K562 (cell line): Measurements from ENCODE around the gene GNS. TPM values are rescaled to one million over a fixed set of nuclear protein-coding genes. Genes with fewer than 3 reads are reported as not detected.

Source experiments
- ATAC-seq: fragments of 200-7000 bp; cut with Tn5 transposase; 3 replicates; pipeline ENCODE4 v1.9.1; 2020; ENCODE audit warnings: moderate library complexity
- BruUV-seq: library from RNA; stranded (reverse); fragments of 400-500 nt; replicated peaks from 2 replicates; lab custom pipeline; 2021; lab: Mats Ljungman, UMichigan
- CTCF ChIA-PET: fragments of 300-600 bp; formaldehyde crosslinking; extraction: SDS; loops from one replicate; lab custom pipeline; 2021; ENCODE audit warnings: low intra/inter-chr PET ratio; lab: Yijun Ruan, JAX
- POLR2A ChIA-PET: fragments of 300-600, 350-650 bp; sonication (Branson Sonifier 250); formaldehyde crosslinking; extraction: SDS; loops from one replicate; lab custom pipeline; 2021; ENCODE audit warnings: antibody characterized with exemption, inconsistent platforms; lab: Yijun Ruan, JAX
- DNase-seq, 4 experiments: peaks; one replicate each; pipeline versions ENCODE4 v3.0.0 to v3.0.0-alpha.2; 2011 to 2018; ENCODE audit warnings: low spot score in 3 of 4, mixed read lengths in 3 of 4; ENCODE audit errors: extremely low read depth in 1 of 4
- FAIRE-seq: peaks from 2 replicates; lab custom pipeline; 2011; peaks lifted over from hg19 to GRCh38; lab: Jason Lieb, UNC
- H2AFZ ChIP-seq: 2 replicates; pipeline ENCODE4 v1.6.0; 2011; ENCODE audit warnings: low read depth, low read length, control low read depth, inconsistent platforms
- H3K27ac ChIP-seq: fragments of 200-600 bp; 3 replicates; pipeline ENCODE4 v1.8.0; 2011; ENCODE audit warnings: low read depth, mild to moderate bottlenecking, control low read depth, inconsistent platforms, low read length, moderate library complexity, mixed read lengths; ENCODE audit errors: extremely low read depth
- H3K27me3 ChIP-seq, 2 experiments: fragments of 300-600 bp in 1 of 2; 2 replicates in 1 of 2; 3 replicates in 1 of 2; pipeline versions ENCODE4 v1.6.0 to v1.8.0; 2011; ENCODE audit warnings: inconsistent platforms in 2 of 2, low read length in 2 of 2, mild to moderate bottlenecking in 1 of 2, mixed read lengths in 1 of 2, moderate library complexity in 1 of 2; ENCODE audit not compliant: control insufficient read depth in 2 of 2, insufficient read depth in 2 of 2
- H3K36me3 ChIP-seq: fragments of 300-600 bp; 3 replicates; pipeline ENCODE4 v1.8.0; 2011; ENCODE audit warnings: mild to moderate bottlenecking, low read length, inconsistent platforms; ENCODE audit not compliant: control insufficient read depth, insufficient read depth
- H3K4me1 ChIP-seq, 2 experiments: fragments of 200-600 bp in 1 of 2; replicated peaks in 1 of 2; 2 replicates in 1 of 2; 3 replicates in 1 of 2; pipeline versions ENCODE4 v1.5.1 to v1.8.0; 2011; ENCODE audit warnings: inconsistent platforms in 2 of 2, low read length in 2 of 2, mild to moderate bottlenecking in 1 of 2, mixed read lengths in 1 of 2, moderate library complexity in 1 of 2; ENCODE audit not compliant: control insufficient read depth in 2 of 2, insufficient read depth in 2 of 2
- H3K4me2 ChIP-seq: 2 replicates; pipeline ENCODE4 v1.6.1; 2011; ENCODE audit warnings: low read length, control low read depth, inconsistent platforms, mixed read lengths; ENCODE audit not compliant: insufficient read depth
- H3K4me3 ChIP-seq: fragments of 200-600 bp; sonication (generic), shearing (Covaris generic); 2 replicates; pipeline ENCODE4 v1.5.1; 2016; ENCODE audit warnings: control low read depth, inconsistent platforms
- H3K79me2 ChIP-seq: fragments of 200-600 bp; 3 replicates; pipeline ENCODE4 v1.8.0; 2011; ENCODE audit warnings: low read length, inconsistent platforms; ENCODE audit not compliant: control insufficient read depth, insufficient read depth
- H3K9ac ChIP-seq, 2 experiments: 2 replicates each; pipeline versions ENCODE4 v1.6.0 to v1.6.1; 2011; ENCODE audit warnings: low read depth in 2 of 2, low read length in 2 of 2, control low read depth in 1 of 2, inconsistent platforms in 1 of 2, mild to moderate bottlenecking in 1 of 2, mixed read lengths in 1 of 2; ENCODE audit not compliant: insufficient read depth in 1 of 2
- H3K9me1 ChIP-seq: one replicate; pipeline ENCODE4 v1.6.0; 2011; ENCODE audit warnings: inconsistent platforms, mild to moderate bottlenecking, low read length, moderate library complexity; ENCODE audit not compliant: control insufficient read depth, insufficient read depth
- H3K9me3 ChIP-seq: replicated peaks from 2 replicates; pipeline ENCODE4 v1.5.1; 2011; ENCODE audit warnings: low read depth, low read length, inconsistent platforms; ENCODE audit not compliant: control insufficient read depth, insufficient read depth
- H4K20me1 ChIP-seq: replicated peaks from 2 replicates; pipeline ENCODE4 v1.6.1; 2011; ENCODE audit warnings: low read length, inconsistent platforms, mixed read lengths; ENCODE audit not compliant: control insufficient read depth, insufficient read depth
- EWSR1 ChIP-seq: fragments of 450-650 bp; IDR thresholded peaks from 2 replicates; pipeline ENCODE4 v1.6.1; 2018; ENCODE audit warnings: borderline replicate concordance, mild to moderate bottlenecking, low read depth, moderate library complexity; ENCODE audit not compliant: partially characterized antibody
- KDM1A ChIP-seq, 2 experiments: fragments of 450-650 bp; IDR thresholded peaks; 2 replicates each; pipeline ENCODE4 v1.6.1; 2016; ENCODE audit warnings: mild to moderate bottlenecking in 2 of 2
- SAFB ChIP-seq: fragments of 200-400 bp; formaldehyde crosslinking; IDR thresholded peaks from 2 replicates; pipeline ENCODE4 v1.6.1; 2017; ENCODE audit warnings: low read depth, low read length, borderline replicate concordance
- whole genome bisulfite sequencing: fragments of 100-300 bp; shearing (Covaris generic); methylation state at CpG from one replicate; pipeline ENCODE4 v1.1.6; 2016; ENCODE audit warnings: low coverage, mixed read lengths; ENCODE audit not compliant: insufficient coverage; ENCODE audit errors: missing lambda C conversion rate; 5-methylcytosine and 5-hydroxymethylcytosine counted together
- in situ Hi-C: fragments of 300-500 bp; cut with MboI; formaldehyde crosslinking; loops from 4 replicates; pipeline ENCODE4 v1.15.0; 2018; ENCODE audit warnings: inconsistent platforms, mixed read lengths
- intact Hi-C: fragments of 100-400 bp; cut with micrococcal nuclease; formaldehyde crosslinking; loops from 2 replicates; pipeline ENCODE4 v1.14.2; 2022
- polyA plus RNA-seq, 8 experiments: library from polyadenylated mRNA; depleted of rRNA in 4 of 8; stranded (reverse) in 5 of 8; unstranded in 3 of 8; fragments of >200 nt; fragmentation: Nextera tagmentation in 2 of 8; fragmentation: Illumina TruSeq in 1 of 8; extraction: Ambion mirVana in 2 of 8; extraction: Trizol in 1 of 8; gene quantifications; 2 replicates each; pipeline versions ENCODE4 v1.2.1 to v1.2.3, GENCODE V29; 2011 to 2014; ENCODE audit warnings: inconsistent platforms in 1 of 8, missing spikeins in 1 of 8
- total RNA-seq, 7 experiments: library from RNA; depleted of rRNA in 6 of 7; stranded (reverse); fragments of >200 nt in 6 of 7; fragmentation: Illumina TruSeq in 2 of 7; extraction: Trizol in 2 of 7; gene quantifications; 2 replicates each; pipeline versions ENCODE4 v1.2.1 to v1.2.3, GENCODE V29; 2011 to 2021; ENCODE audit warnings: low replicate concordance in 1 of 7
- TF ChIP-seq, protein P1 (sequence below), 3 experiments: fragments of 200-800 bp in 1 of 3; fragments of 250-450 bp in 1 of 3; fragments of 450-650 bp in 1 of 3; sonication (Bioruptor Pico) in 1 of 3; sonication (Bioruptor generic) in 1 of 3; formaldehyde crosslinking in 1 of 3; IDR thresholded peaks; 2 replicates each; pipeline versions ENCODE4 v1.6.1 to v1.8.0; 2016 to 2022; ENCODE audit warnings: mild to moderate bottlenecking in 2 of 3, missing genetic modification characterization in 2 of 3, missing compliant biosample characterization in 1 of 3, moderate library complexity in 1 of 3
- TF ChIP-seq, protein P2 (sequence below): fragments of 250-450 bp; sonication (Bioruptor Pico); IDR thresholded peaks from 2 replicates; pipeline ENCODE4 v1.8.0; 2021; ENCODE audit warnings: moderate library complexity, mild to moderate bottlenecking, inconsistent platforms
- TF ChIP-seq, protein P3 (sequence below), 2 experiments: fragments of 450-650 bp; formaldehyde crosslinking in 1 of 2; IDR thresholded peaks; 2 replicates each; pipeline versions ENCODE4 v1.4.0 to v1.6.1; 2014 to 2020; ENCODE audit warnings: mild to moderate bottlenecking in 2 of 2, borderline replicate concordance in 1 of 2, low read depth in 1 of 2
- TF ChIP-seq, protein P4 (sequence below): fragments of 450-650 bp; IDR thresholded peaks from 2 replicates; pipeline ENCODE4 v1.6.1; 2016; ENCODE audit warnings: low read depth, mild to moderate bottlenecking, moderate library complexity

The GNS gene
- total and polyA plus RNA-seq, 9 of the 15 experiments (the other 6 are each of a cell fraction or from before 2014, with no cell fraction given) = 4.6 to 30.3 (median 18.9) TPM

DNA sequence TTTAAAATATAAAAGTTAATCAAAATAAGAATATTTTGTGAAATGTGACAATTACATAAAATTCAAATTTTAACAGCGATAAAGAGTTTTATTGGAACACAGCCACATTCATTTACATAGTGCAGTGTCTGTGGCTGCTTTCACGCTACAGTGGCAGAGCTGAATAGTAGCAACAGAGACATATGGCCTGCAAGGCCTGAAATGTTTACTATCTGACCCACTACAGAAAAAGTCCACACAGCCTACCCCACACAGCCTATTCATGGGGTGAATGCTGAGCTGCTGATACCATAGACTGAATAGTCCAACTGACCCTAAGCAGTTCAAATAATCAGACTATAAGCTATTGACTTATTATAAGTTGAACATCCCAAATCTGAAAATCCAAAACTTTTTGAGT, 13.2 kb downstream of the GNS start:
- H3K27me3 ChIP-seq = no peaks in the 10 kb centered on the region
- BruUV-seq = no TSS peak
- H4K20me1 ChIP-seq = no peaks in the 10 kb centered on the region
- no peak overlapping the region for H3K27ac ChIP-seq
- H3K4me1 ChIP-seq = no peaks in the 10 kb centered on the region
- no peaks in the 10 kb centered on the region for H3K9me3 ChIP-seq
- in situ Hi-C loops = no loop called here
- intact Hi-C loops = no loop called here
- POLR2A ChIA-PET = interaction anchor here (1.2 kb wide), 1 partner anchor 15 kb away, joined by 3 read pairs; no protein-coding TSS in a partner anchor
- H2AFZ ChIP-seq = no peak overlapping the region
- WGBS = 90% methylated on average over 2 of the region's 2 CpGs
- CTCF ChIA-PET = no interaction called here
- DNase-seq (no peak), ATAC-seq (no peak), FAIRE-seq (no peak)
- no peak overlapping the region for H3K4me2 ChIP-seq
- H3K79me2 ChIP-seq = no peaks in the 10 kb centered on the region
- H3K4me3 ChIP-seq = no peak overlapping the region
- H3K9me1 ChIP-seq = no peaks in the 10 kb centered on the region
- peaks cover 59% of the 10 kb centered on the region for H3K36me3 ChIP-seq
- no peak overlapping the region for H3K9ac ChIP-seq
- TF ChIP-seq, protein P1, sequence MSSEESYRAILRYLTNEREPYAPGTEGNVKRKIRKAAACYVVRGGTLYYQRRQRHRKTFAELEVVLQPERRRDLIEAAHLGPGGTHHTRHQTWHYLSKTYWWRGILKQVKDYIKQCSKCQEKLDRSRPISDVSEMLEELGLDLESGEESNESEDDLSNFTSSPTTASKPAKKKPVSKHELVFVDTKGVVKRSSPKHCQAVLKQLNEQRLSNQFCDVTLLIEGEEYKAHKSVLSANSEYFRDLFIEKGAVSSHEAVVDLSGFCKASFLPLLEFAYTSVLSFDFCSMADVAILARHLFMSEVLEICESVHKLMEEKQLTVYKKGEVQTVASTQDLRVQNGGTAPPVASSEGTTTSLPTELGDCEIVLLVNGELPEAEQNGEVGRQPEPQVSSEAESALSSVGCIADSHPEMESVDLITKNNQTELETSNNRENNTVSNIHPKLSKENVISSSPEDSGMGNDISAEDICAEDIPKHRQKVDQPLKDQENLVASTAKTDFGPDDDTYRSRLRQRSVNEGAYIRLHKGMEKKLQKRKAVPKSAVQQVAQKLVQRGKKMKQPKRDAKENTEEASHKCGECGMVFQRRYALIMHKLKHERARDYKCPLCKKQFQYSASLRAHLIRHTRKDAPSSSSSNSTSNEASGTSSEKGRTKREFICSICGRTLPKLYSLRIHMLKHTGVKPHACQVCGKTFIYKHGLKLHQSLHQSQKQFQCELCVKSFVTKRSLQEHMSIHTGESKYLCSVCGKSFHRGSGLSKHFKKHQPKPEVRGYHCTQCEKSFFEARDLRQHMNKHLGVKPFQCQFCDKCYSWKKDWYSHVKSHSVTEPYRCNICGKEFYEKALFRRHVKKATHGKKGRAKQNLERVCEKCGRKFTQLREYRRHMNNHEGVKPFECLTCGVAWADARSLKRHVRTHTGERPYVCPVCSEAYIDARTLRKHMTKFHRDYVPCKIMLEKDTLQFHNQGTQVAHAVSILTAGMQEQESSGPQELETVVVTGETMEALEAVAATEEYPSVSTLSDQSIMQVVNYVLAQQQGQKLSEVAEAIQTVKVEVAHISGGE (CRISPR knock-in tag; IDR thresholded peaks at IDR 0.05) = no peak
- TF ChIP-seq, protein P2, sequence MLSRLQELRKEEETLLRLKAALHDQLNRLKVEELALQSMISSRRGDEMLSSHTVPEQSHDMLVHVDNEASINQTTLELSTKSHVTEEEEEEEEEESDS (CRISPR knock-in tag) = no peak
- TF ChIP-seq, protein P3, sequence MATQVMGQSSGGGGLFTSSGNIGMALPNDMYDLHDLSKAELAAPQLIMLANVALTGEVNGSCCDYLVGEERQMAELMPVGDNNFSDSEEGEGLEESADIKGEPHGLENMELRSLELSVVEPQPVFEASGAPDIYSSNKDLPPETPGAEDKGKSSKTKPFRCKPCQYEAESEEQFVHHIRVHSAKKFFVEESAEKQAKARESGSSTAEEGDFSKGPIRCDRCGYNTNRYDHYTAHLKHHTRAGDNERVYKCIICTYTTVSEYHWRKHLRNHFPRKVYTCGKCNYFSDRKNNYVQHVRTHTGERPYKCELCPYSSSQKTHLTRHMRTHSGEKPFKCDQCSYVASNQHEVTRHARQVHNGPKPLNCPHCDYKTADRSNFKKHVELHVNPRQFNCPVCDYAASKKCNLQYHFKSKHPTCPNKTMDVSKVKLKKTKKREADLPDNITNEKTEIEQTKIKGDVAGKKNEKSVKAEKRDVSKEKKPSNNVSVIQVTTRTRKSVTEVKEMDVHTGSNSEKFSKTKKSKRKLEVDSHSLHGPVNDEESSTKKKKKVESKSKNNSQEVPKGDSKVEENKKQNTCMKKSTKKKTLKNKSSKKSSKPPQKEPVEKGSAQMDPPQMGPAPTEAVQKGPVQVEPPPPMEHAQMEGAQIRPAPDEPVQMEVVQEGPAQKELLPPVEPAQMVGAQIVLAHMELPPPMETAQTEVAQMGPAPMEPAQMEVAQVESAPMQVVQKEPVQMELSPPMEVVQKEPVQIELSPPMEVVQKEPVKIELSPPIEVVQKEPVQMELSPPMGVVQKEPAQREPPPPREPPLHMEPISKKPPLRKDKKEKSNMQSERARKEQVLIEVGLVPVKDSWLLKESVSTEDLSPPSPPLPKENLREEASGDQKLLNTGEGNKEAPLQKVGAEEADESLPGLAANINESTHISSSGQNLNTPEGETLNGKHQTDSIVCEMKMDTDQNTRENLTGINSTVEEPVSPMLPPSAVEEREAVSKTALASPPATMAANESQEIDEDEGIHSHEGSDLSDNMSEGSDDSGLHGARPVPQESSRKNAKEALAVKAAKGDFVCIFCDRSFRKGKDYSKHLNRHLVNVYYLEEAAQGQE (IDR thresholded peaks at IDR 0.05; ENCODE audit: borderline replicate concordance) = no peak
- TF ChIP-seq, protein P3 (CRISPR knock-in tag; IDR thresholded peaks at IDR 0.05; ENCODE audit: low read depth) = no peak
- TF ChIP-seq EWSR1 = no peak
- no peak for TF ChIP-seq SAFB
- no peak for TF ChIP-seq KDM1A (IDR thresholded peaks at IDR 0.05)
- TF ChIP-seq, protein P4, sequence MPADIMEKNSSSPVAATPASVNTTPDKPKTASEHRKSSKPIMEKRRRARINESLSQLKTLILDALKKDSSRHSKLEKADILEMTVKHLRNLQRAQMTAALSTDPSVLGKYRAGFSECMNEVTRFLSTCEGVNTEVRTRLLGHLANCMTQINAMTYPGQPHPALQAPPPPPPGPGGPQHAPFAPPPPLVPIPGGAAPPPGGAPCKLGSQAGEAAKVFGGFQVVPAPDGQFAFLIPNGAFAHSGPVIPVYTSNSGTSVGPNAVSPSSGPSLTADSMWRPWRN = no peak
